Lung (tissue), 12 donors: ENCODE results near the gene GRIA1. TPM values are rescaled to one million over a fixed set of nuclear protein-coding genes. Genes with fewer than 3 reads are reported as not detected.

Experiments used
- ATAC-seq: fragments of 200-7000 bp; cut with Tn5 transposase; one replicate; pipeline ENCODE4 v1.9.1; 2020; ENCODE audit warnings: moderate number of reproducible peaks; ENCODE audit not compliant: insufficient read depth, low FRiP score
- DNase-seq, 3 donors: peaks; one replicate each; pipeline ENCODE4 v3.0.0-alpha.2; 2013 to 2017
- H3K27ac ChIP-seq, 2 donors: one replicate each; pipeline ENCODE4 v1.5.1; 2013; ENCODE audit warnings: mild to moderate bottlenecking in 2 of 2, moderate library complexity in 2 of 2, control low read depth in 1 of 2, inconsistent platforms in 1 of 2, low read depth in 1 of 2, low read length in 1 of 2
- H3K27me3 ChIP-seq, 3 donors: one replicate each; pipeline ENCODE4 v1.5.1; 2013; ENCODE audit warnings: low read length in 2 of 3; ENCODE audit not compliant: control insufficient read depth in 3 of 3, insufficient read depth in 3 of 3
- H3K36me3 ChIP-seq, 4 donors: one replicate each; pipeline ENCODE4 v1.5.1; 2013; ENCODE audit warnings: low read length in 4 of 4, mild to moderate bottlenecking in 1 of 4, moderate library complexity in 1 of 4; ENCODE audit not compliant: control insufficient read depth in 4 of 4, insufficient read depth in 4 of 4
- H3K4me1 ChIP-seq, 5 donors: one replicate each; pipeline ENCODE4 v1.5.1; 2013; ENCODE audit warnings: low read length in 5 of 5, mild to moderate bottlenecking in 2 of 5, moderate library complexity in 1 of 5; ENCODE audit not compliant: control insufficient read depth in 5 of 5, insufficient read depth in 5 of 5
- H3K4me3 ChIP-seq: one replicate; pipeline ENCODE4 v1.5.1; 2013; ENCODE audit warnings: mild to moderate bottlenecking, control low read depth, moderate library complexity
- H3K9ac ChIP-seq, 2 donors: one replicate each; pipeline ENCODE4 v1.5.1; 2013; ENCODE audit warnings: low read length in 2 of 2, control low read depth in 1 of 2; ENCODE audit not compliant: insufficient read depth in 1 of 2
- H3K9me3 ChIP-seq, 4 donors: one replicate each; pipeline ENCODE4 v1.5.1; 2013; ENCODE audit warnings: low read length in 3 of 4, mild to moderate bottlenecking in 1 of 4, moderate library complexity in 1 of 4; ENCODE audit not compliant: control insufficient read depth in 4 of 4, insufficient read depth in 3 of 4
- CTCF ChIP-seq: IDR thresholded peaks from 2 replicates; pipeline ENCODE4 v1.5.1; 2012; ENCODE audit warnings: mild to moderate bottlenecking; ENCODE audit errors: control extremely low read depth, extremely low read depth
- WGBS, 2 donors: extraction: QIAGEN DNeasy Blood & Tissue Kit; methylation state at CpG; one replicate each; pipeline ENCODE4 v1.1.7; 2013; 5-methylcytosine and 5-hydroxymethylcytosine counted together
- polyA plus RNA-seq, 2 donors: library from polyadenylated mRNA; stranded (reverse); fragments of 200-250 nt; gene quantifications; one replicate each; pipeline ENCODE4 v1.2.1, GENCODE V29; 2013
- total RNA-seq, 2 donors: library from RNA; depleted of rRNA in 1 of 2; stranded (reverse); fragments of >200 nt in 1 of 2; gene quantifications; one replicate each; pipeline ENCODE4 v1.2.1, GENCODE V29; 2014 to 2021
- donor health status: control.
- donor health status: control.
- donor health status: Bipolar disorder and iron deficiency.
- donor health status: healthy.
- donor health status: DM: yes; HTN: yes; CAD: no.

GRIA1 gene
- total and polyA plus RNA-seq, 4 donors: 1.1 to 12.5 (median 2.0) TPM

- WGBS, 2 donors: 77 to 85% methylated on average over 2 of the region's 2 CpGs
- Histone ChIP-seq H3K27me3 (no peaks in the 10 kb centered on the region), H3K4me3 (no peak overlapping the region), H3K4me1 (no peaks in the 10 kb centered on the region), H3K9ac (no peak overlapping the region), H3K36me3 (no peaks in the 10 kb centered on the region), H3K27ac (no peak overlapping the region), H3K9me3 (no peaks in the 10 kb centered on the region)
- no peak for TF ChIP-seq CTCF
- DNase-seq: no peak
- ATAC-seq: no peak
Measured at GRCh38 chr5:153779836-153780235, 289.4 kb downstream of the GRIA1 start.

GRCh38 chr5:153780876-153781705 is 290.6 kb downstream of the GRIA1 start:
- no peak overlapping the region for H3K9ac ChIP-seq
- TF ChIP-seq CTCF: no peak
- no peak overlapping the region for H3K27ac ChIP-seq
- H3K9me3 ChIP-seq: no peaks in the 10 kb centered on the region
- H3K27me3 ChIP-seq: no peaks in the 10 kb centered on the region
- WGBS, 2 donors: 32 to 37% methylated on average over 4 of the region's 4 CpGs
- H3K4me3 ChIP-seq: no peak overlapping the region
- H3K4me1 ChIP-seq: no peaks in the 10 kb centered on the region
- ATAC-seq: no peak
- H3K36me3 ChIP-seq: no peaks in the 10 kb centered on the region
- DNase-seq: no peak

GRCh38 chr5:153782589-153783361 is 292.3 kb downstream of the GRIA1 start:
- ATAC-seq (no peak), DNase-seq (no peak)
- H3K4me1 ChIP-seq: peaks cover 0 to 1% (median 0%) of the 10 kb centered on the region in 5 donors
- no peak overlapping the region for H3K27ac ChIP-seq
- H3K4me3 ChIP-seq: no peak overlapping the region
- H3K36me3 ChIP-seq: no peaks in the 10 kb centered on the region
- H3K9me3 ChIP-seq: no peaks in the 10 kb centered on the region
- no peaks in the 10 kb centered on the region for H3K27me3 ChIP-seq
- H3K9ac ChIP-seq: no peak overlapping the region
- no peak for TF ChIP-seq CTCF
- WGBS, 2 donors: 71 to 79% methylated on average over 6 of the region's 6 CpGs
